HG02884 (cell line): ENCODE results near the gene PSMC3IP.
A peak's percentile ranks its signal among the peaks of the same experiment; 100 is the strongest.
"Not testable (repeated sequence)": the region's sequence is repeated elsewhere in the genome, so short reads cannot be mapped to it uniquely, and the experiment has no call there.

Experiments used
- ATAC-seq: cut with Tn5 transposase; IDR thresholded peaks from one replicate; pipeline ENCODE4 v1.9.1; 2021; ENCODE audit warnings: mild to moderate bottlenecking, moderate library complexity; ENCODE audit not compliant: unreplicated experiment

PSMC3IP gene

GRCh38 chr17:42541041-42541833 is 36.3 kb downstream of the PSMC3IP start:
- ATAC-seq = no peak

- not testable (repeated sequence) for ATAC-seq
Measured at GRCh38 chr17:42540558-42540957, 37.0 kb downstream of the PSMC3IP start.

- no peak for ATAC-seq
Measured at GRCh38 chr17:42538482-42538881, 39.0 kb downstream of the PSMC3IP start.

GRCh38 chr17:42537826-42538451 is 39.6 kb downstream of the PSMC3IP start:
- ATAC-seq = no peak

GRCh38 chr17:42537156-42537805 is 40.2 kb downstream of the PSMC3IP start:
- ATAC-seq = no peak

GRCh38 chr17:42536372-42537155 is 41.0 kb downstream of the PSMC3IP start:
- ATAC-seq = peak; percentile 57

- ATAC-seq = peak; percentile 85
Measured at GRCh38 chr17:42536048-42536371, 41.5 kb downstream of the PSMC3IP start, which contains the start of gene NAGLU. TSS of gene NAGLU (plus strand) at chr17:42536241. CDS start at chr17:42536273, 32 bp downstream.

- ATAC-seq = no peak
Measured at GRCh38 chr17:42535155-42536047, 42.1 kb downstream of the PSMC3IP start.

GRCh38 chr17:42531455-42532354 is 45.8 kb downstream of the PSMC3IP start:
- no peak for ATAC-seq

GRCh38 chr17:42530952-42531454 is 46.5 kb downstream of the PSMC3IP start:
- no peak for ATAC-seq

- ATAC-seq = no peak
Measured at GRCh38 chr17:42529061-42529460, 48.5 kb downstream of the PSMC3IP start.

GRCh38 chr17:42527932-42528331 is 49.6 kb downstream of the PSMC3IP start:
- no peak for ATAC-seq

- ATAC-seq = no peak
Measured at GRCh38 chr17:42526031-42526444, 51.5 kb downstream of the PSMC3IP start.

- ATAC-seq = no peak
Measured at GRCh38 chr17:42525221-42525620, 52.3 kb downstream of the PSMC3IP start.

- no peak for ATAC-seq
Measured at GRCh38 chr17:42522798-42523278, 54.7 kb downstream of the PSMC3IP start.
